ENCODE results near the gene PAK6. TPM values are rescaled to one million over a fixed set of nuclear protein-coding genes. Genes with fewer than 3 reads are reported as not detected.

The PAK6 gene
- total RNA-seq, 4 donors from 2014 or later = 0.72 to 1.5 TPM; not detected in 2

DNA sequence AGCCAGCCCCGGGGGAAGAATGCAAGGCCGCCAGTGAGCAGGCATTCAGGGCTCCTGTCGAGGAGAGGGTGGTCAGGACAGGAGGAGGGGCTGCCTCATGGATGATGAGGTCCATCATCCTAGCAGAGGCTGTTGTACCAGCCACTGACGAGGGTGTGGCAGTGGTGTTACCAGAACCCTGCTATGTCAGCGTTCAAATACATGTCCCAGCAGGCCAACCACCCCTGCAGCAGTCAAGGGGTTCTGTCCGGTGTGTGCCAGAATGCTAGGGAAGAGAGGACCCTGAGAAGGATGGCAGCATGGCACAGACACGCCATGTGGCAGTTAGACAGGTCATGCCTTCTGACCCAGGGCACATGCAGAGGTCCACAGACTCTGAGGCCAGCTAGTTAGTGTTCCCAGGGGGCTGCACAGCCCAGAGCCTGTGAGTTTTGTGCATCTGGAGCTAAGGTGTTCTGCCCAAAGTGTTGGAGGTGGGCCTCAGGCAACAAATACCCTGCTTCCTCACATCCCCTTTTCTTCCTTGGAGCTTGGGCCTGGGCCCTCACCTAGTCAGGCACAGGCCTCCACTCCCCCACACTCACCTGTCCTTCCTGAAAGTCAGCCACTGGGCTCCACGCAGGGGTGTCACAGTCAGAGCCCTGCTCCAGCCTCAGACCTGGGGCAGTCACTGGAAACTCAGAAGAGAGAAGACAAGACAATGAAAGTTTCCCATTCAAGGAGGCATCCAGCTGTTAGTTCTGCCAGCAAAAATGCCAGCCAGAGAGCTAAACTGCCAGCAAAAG, 7.8 kb downstream of the PAK6 start:
- ATAC-seq (ENCODE audit: low FRiP score) (no peak), DNase-seq (ENCODE audit: low spot score) (no peak)
- TF ChIP-seq, protein P1, sequence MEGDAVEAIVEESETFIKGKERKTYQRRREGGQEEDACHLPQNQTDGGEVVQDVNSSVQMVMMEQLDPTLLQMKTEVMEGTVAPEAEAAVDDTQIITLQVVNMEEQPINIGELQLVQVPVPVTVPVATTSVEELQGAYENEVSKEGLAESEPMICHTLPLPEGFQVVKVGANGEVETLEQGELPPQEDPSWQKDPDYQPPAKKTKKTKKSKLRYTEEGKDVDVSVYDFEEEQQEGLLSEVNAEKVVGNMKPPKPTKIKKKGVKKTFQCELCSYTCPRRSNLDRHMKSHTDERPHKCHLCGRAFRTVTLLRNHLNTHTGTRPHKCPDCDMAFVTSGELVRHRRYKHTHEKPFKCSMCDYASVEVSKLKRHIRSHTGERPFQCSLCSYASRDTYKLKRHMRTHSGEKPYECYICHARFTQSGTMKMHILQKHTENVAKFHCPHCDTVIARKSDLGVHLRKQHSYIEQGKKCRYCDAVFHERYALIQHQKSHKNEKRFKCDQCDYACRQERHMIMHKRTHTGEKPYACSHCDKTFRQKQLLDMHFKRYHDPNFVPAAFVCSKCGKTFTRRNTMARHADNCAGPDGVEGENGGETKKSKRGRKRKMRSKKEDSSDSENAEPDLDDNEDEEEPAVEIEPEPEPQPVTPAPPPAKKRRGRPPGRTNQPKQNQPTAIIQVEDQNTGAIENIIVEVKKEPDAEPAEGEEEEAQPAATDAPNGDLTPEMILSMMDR (IDR thresholded peaks at IDR 0.05) = no peak

DNA sequence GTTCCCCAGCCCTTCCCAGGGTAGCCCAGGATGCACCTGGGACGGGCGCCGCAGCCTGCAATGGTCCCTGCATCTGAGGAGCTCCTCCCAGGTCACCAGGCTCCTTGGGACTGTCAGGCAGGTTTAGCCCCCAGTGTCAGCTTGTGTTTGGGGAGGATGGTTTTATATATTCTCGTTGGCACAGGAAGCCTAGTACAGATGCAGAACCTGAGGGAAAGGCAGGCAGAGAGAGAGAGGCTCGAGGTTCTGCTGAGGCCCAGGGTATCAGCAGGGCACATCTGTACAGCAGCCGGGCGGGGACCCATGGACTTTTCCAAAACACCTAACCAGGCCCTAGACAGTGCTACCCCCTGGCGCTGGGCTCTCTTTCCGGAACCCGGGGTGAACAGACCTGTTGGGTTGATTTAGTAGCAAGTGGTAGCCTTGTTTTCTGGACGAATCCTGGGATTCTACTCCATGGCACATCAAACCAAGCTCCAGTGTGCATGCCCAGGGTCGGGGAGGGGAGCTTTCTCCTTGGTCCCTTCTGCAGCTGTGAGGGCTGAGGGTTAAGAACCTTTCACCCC, 8.6 kb downstream of the PAK6 start:
- no peak for DNase-seq (ENCODE audit: low spot score)
- ATAC-seq (ENCODE audit: low FRiP score) = no peak
- TF ChIP-seq, protein P1 (IDR thresholded peaks at IDR 0.05) = no peak

DNA sequence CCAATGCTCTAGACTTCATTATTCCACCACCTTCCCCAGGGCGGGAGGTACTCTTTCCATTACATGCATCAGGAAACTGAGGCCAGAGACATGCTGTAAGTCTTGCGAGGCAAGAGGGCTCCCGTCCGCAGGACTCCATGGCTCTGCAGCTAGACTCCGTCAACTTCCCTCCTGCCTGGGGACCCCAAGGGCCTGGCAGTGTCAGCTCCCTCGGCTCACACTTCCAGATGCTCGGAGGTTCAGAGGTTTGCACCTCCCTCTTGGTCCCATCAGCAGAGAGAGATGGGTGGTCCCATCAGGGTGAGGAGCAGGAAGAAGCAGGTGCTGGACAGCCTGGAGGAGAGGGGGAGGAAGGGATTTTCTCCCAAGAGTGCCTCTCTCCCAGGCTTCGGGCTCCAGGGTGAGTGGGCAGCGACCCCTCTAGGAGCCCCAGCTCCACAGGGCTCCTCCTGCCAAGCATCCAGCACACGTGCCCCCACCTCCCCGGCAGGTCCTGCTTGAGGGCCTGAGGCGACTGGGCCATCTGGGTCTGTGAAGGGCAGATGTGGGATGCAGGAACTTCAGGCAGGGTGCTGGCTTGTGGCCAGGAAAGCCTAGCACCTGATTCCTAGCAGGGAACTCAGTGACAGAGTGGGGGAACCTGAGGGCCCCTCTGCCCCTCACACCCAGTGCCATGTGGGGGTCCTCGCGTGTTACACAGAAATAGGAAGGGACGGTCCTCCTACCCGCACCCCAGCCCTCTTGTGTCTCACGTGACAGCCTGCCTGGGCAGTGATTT, 9.3 kb downstream of the PAK6 start:
- ATAC-seq (ENCODE audit: low FRiP score) = no peak
- no peak for DNase-seq (ENCODE audit: low spot score)
- TF ChIP-seq, protein P1 (IDR thresholded peaks at IDR 0.05) = no peak

DNA sequence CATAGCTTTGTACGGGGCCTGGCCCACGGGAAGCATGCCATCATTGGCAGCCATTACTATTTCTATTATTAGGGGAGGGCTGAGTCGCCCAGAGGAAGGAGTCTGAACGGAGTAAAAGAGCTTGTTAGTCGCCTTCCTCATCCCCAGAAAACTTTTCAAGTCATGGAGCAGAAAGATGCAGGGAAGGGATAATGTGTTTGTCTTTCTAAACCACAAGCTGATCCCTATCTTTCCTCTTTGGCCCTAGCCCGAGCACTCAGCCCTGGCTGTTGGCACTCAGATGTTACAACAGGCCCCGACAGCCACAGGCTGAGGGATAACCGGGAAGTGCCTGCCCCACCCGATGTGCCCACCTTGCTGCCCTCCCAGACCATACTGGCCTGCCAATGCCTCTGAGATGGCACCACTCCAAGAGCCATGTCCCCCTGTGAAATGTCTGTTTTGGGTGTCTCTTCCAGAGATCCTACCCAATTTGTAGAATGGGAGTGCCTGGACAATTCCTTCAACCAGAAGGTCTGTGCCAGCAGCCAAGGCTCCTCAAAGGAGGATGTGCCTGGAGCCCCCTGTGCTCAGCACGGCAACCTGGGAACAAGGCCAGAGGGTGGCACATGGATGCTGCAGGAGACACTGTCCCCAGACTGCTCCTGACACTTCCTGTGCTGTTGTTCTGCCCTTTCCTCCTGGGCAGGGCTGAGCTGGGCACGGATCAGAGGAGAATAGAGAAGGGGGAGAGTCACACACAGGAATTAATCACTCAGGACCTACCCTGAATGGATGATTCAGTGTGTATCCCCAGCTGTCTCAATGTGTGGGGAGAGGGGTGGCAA, 10.8 kb downstream of the PAK6 start:
- ATAC-seq (ENCODE audit: low FRiP score) (no peak), DNase-seq (ENCODE audit: low spot score) (no peak)
- TF ChIP-seq, protein P1 (IDR thresholded peaks at IDR 0.05) = no peak

- DNase-seq (ENCODE audit: low spot score) = no peak
- ATAC-seq (ENCODE audit: low FRiP score) = no peak
- TF ChIP-seq, protein P1 (IDR thresholded peaks at IDR 0.05) = no peak
Observed at GRCh38 chr15:40250304-40250656, 11.4 kb downstream of the PAK6 start.

DNA sequence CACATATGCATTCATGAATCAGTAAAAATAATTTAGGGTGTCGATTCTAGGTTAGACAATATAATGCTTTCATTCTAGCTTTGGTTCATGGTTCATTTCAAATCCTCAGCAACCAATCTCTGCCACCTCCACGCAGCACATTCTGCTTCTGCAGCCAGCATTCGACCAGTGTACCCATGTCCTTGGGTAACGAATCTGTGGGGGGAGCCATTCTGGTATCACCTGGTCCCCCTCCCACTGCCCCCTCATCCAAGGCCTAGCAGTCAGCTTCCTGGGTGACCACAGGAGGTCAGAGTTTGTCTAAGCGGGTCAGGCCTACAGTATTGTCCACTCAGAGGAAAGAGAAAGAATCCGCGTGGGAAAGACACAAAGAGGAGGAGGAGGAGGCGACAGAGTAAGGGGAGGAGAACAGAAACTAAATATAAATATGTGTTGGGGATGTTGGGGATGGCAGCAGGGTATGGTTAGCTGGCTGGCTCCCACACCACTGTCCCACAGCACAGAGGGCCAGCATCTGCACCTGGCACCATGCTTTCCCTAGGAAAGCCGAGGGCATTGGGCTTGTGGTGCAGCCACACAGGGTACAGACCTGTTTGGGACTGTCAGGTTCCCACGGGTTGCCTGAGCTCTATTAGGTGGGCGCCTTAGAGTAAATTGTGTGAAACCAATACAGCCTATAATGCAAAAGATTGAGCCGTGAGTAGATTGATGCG, 12.1 kb downstream of the PAK6 start:
- TF ChIP-seq, protein P1 (IDR thresholded peaks at IDR 0.05) = no peak
- no peak for ATAC-seq (ENCODE audit: low FRiP score)
- no peak for DNase-seq (ENCODE audit: low spot score)

Measured in omental fat pad (tissue), 4 donors.